HCT116 (cell line): ENCODE results near the gene FAM131A. TPM values are rescaled to one million over a fixed set of nuclear protein-coding genes. Genes with fewer than 3 reads are reported as not detected.

Source experiments
- ATAC-seq: fragments of 200-7000 bp; cut with Tn5 transposase; 2 replicates; pipeline ENCODE4 v1.9.1; 2020; ENCODE audit warnings: mild to moderate bottlenecking, moderate library complexity
- BruUV-seq: library from RNA; stranded (reverse); fragments of 400-500 nt; replicated peaks from 2 replicates; lab custom pipeline; 2021; lab: Mats Ljungman, UMichigan
- CTCF ChIA-PET: fragments of 300-600 bp; sonication (Branson Sonifier 250); formaldehyde crosslinking; loops from one replicate; lab custom pipeline; 2021; ENCODE audit warnings: antibody characterized with exemption; lab: Charles Lee
- POLR2A ChIA-PET: fragments of 300-600, 350-600 bp; sonication (Branson Sonifier 250); formaldehyde crosslinking; loops from one replicate; lab custom pipeline; 2021; ENCODE audit warnings: antibody characterized with exemption; lab: Charles Lee
- RAD21 ChIA-PET, 2 experiments: fragments of 300-600 bp; sonication (Branson Sonifier 250); formaldehyde crosslinking; loops; one replicate each; lab custom pipeline; 2023; ENCODE audit warnings: low total read pairs in 2 of 2; ENCODE audit not compliant: uncharacterized antibody in 2 of 2, unreplicated experiment in 2 of 2, low non-redundant PET in 1 of 2; lab: Charles Lee
- DNase-seq: peaks from one replicate; pipeline ENCODE4 v3.0.0-alpha.2; 2010; ENCODE audit warnings: low read depth, low spot score
- H2AFZ ChIP-seq: fragments of 200-600 bp; shearing (Covaris generic), sonication (generic); 2 replicates; pipeline ENCODE4 v1.6.1; 2017; ENCODE audit warnings: low read depth, mixed run types, mixed read lengths, antibody characterized with exemption, low read length; ENCODE audit not compliant: poor library complexity, severe bottlenecking
- H3K27ac ChIP-seq: 2 replicates; pipeline ENCODE4 v1.5.1; 2012; ENCODE audit warnings: low read depth, low read length
- H3K27me3 ChIP-seq: fragments of 200-600 bp; sonication (generic); 2 replicates; pipeline ENCODE4 v1.6.1; 2016; ENCODE audit warnings: mixed run types, low read length, mixed read lengths; ENCODE audit not compliant: insufficient read depth
- H3K36me3 ChIP-seq, 2 experiments: fragments of 200-500 bp in 1 of 2; fragments of 200-600 bp in 1 of 2; sonication (Bioruptor generic) in 1 of 2; sonication (generic) in 1 of 2; 2 replicates each; pipeline versions ENCODE4 v1.5.1 to v1.6.1; 2014 to 2016; ENCODE audit warnings: low read length in 2 of 2, inconsistent platforms in 1 of 2, mixed read lengths in 1 of 2, mixed run types in 1 of 2; ENCODE audit not compliant: insufficient read depth in 2 of 2, control insufficient read depth in 1 of 2
- H3K4me1 ChIP-seq, 2 experiments: fragments of 200-600 bp in 1 of 2; sonication (generic) in 1 of 2; 2 replicates each; pipeline versions ENCODE4 v1.5.1 to v1.6.1; 2012 to 2017; ENCODE audit warnings: low read length in 2 of 2, inconsistent platforms in 1 of 2, mild to moderate bottlenecking in 1 of 2, mixed read lengths in 1 of 2, mixed run types in 1 of 2, moderate library complexity in 1 of 2; ENCODE audit not compliant: insufficient read depth in 2 of 2, control insufficient read depth in 1 of 2
- H3K4me2 ChIP-seq: fragments of 200-600 bp; sonication (generic); 2 replicates; pipeline ENCODE4 v1.6.1; 2017; ENCODE audit warnings: mixed run types, low read length, mixed read lengths
- H3K4me3 ChIP-seq, 2 experiments: fragments of 200-600 bp in 1 of 2; sonication (generic) in 1 of 2; replicated peaks in 1 of 2; 2 replicates each; pipeline ENCODE4 v1.5.1; 2011 to 2016; ENCODE audit warnings: low read length in 2 of 2, control low read depth in 1 of 2, low read depth in 1 of 2, mild to moderate bottlenecking in 1 of 2, mixed read lengths in 1 of 2, mixed run types in 1 of 2
- H3K79me2 ChIP-seq: fragments of 200-600 bp; sonication (generic); 2 replicates; pipeline ENCODE4 v1.6.1; 2017; ENCODE audit warnings: mild to moderate bottlenecking, mixed run types, low read length, moderate library complexity, mixed read lengths; ENCODE audit not compliant: insufficient read depth
- H3K9ac ChIP-seq: fragments of 200-600 bp; sonication (generic); 2 replicates; pipeline ENCODE4 v1.6.1; 2016; ENCODE audit warnings: low read length, mixed read lengths
- H3K9me2 ChIP-seq: fragments of 200-600 bp; sonication (generic), shearing (Covaris generic); 2 replicates; pipeline ENCODE4 v1.6.1; 2017; ENCODE audit warnings: mixed run types, mild to moderate bottlenecking, moderate library complexity; ENCODE audit not compliant: insufficient read depth
- H3K9me3 ChIP-seq, 2 experiments: fragments of 200-500 bp in 1 of 2; fragments of 200-600 bp in 1 of 2; sonication (Bioruptor generic) in 1 of 2; sonication (generic) in 1 of 2; 2 replicates each; pipeline ENCODE4 v1.6.1; 2014 to 2017; ENCODE audit warnings: low read length in 2 of 2, mixed read lengths in 2 of 2, inconsistent platforms in 1 of 2, low read depth in 1 of 2, mild to moderate bottlenecking in 1 of 2, mixed run types in 1 of 2, moderate library complexity in 1 of 2; ENCODE audit not compliant: control insufficient read depth in 1 of 2, insufficient read depth in 1 of 2
- H4K20me1 ChIP-seq: fragments of 200-600 bp; sonication (generic), shearing (Covaris generic); 2 replicates; pipeline ENCODE4 v1.6.1; 2017; ENCODE audit warnings: mixed run types, mild to moderate bottlenecking, moderate library complexity; ENCODE audit not compliant: insufficient read depth
- CBX3 ChIP-seq: IDR thresholded peaks from 2 replicates; pipeline ENCODE4 v1.6.1; 2012; ENCODE audit warnings: low read depth
- ELF1 ChIP-seq: IDR thresholded peaks from 2 replicates; pipeline ENCODE4 v1.6.1; 2012; ENCODE audit warnings: low read depth, borderline replicate concordance
- EZH2 ChIP-seq: fragments of 200-600 bp; sonication (generic); IDR thresholded peaks from 2 replicates; pipeline ENCODE4 v1.6.1; 2017; ENCODE audit warnings: antibody characterized with exemption, mixed run types
- EZH2phosphoT487 ChIP-seq: fragments of 200-600 bp; IDR thresholded peaks from 2 replicates; pipeline ENCODE4 v1.6.1; 2018; ENCODE audit warnings: antibody characterized with exemption, borderline replicate concordance
- FOSL1 ChIP-seq: IDR thresholded peaks from 2 replicates; pipeline ENCODE4 v1.6.1; 2012; ENCODE audit warnings: low read depth
- JUND ChIP-seq: IDR thresholded peaks from 2 replicates; pipeline ENCODE4 v1.6.1; 2012
- POLR2A ChIP-seq: IDR thresholded peaks from 2 replicates; pipeline ENCODE4 v1.7.0; 2011; ENCODE audit warnings: borderline replicate concordance; ENCODE audit not compliant: insufficient read depth, insufficient read length; ENCODE audit errors: extremely low read depth
- SP1 ChIP-seq: IDR thresholded peaks from 2 replicates; pipeline ENCODE4 v1.6.1; 2012; ENCODE audit warnings: low read depth
- SRF ChIP-seq: IDR thresholded peaks from 2 replicates; pipeline ENCODE4 v1.6.1; 2012; ENCODE audit warnings: low read depth
- TCF7L2 ChIP-seq: IDR thresholded peaks from 2 replicates; pipeline ENCODE4 v1.7.0; 2011; ENCODE audit warnings: borderline replicate concordance, inconsistent platforms; ENCODE audit not compliant: insufficient read depth, insufficient read length; ENCODE audit errors: extremely low read depth
- YY1 ChIP-seq: IDR thresholded peaks from 2 replicates; pipeline ENCODE4 v1.6.1; 2011; ENCODE audit warnings: low read length, low read depth, moderate library complexity, mild to moderate bottlenecking; ENCODE audit not compliant: insufficient replicate concordance; ENCODE audit errors: extremely low read depth
- ZNF274 ChIP-seq: fragments of 200-500 bp; sonication (Bioruptor generic); IDR thresholded peaks from 2 replicates; pipeline ENCODE4 v1.6.1; 2014; ENCODE audit warnings: mild to moderate bottlenecking, low read depth, low read length, inconsistent platforms
- intact Hi-C: fragments of 100-400 bp; cut with micrococcal nuclease; formaldehyde crosslinking; loops from 2 replicates; pipeline ENCODE4 v1.10.0; 2022
- total RNA-seq: library from RNA; stranded (reverse); gene quantifications from one replicate; pipeline ENCODE4 v1.2.1, GENCODE V29; 2021; ENCODE audit not compliant: unreplicated experiment
- TF ChIP-seq, protein P1 (sequence below), 3 experiments: fragments of 200-600 bp in 1 of 3; sonication (generic) in 1 of 3; IDR thresholded peaks in 2 of 3; conservative IDR thresholded peaks in 1 of 3; 2 replicates each; pipeline ENCODE4 v1.5.1; 2012 to 2017; ENCODE audit warnings: low read depth in 2 of 3, low read length in 2 of 3, antibody characterized with exemption in 1 of 3, borderline replicate concordance in 1 of 3, control low read depth in 1 of 3, mild to moderate bottlenecking in 1 of 3, mixed read lengths in 1 of 3, mixed run types in 1 of 3, moderate library complexity in 1 of 3; ENCODE audit not compliant: insufficient read depth in 1 of 3
- TF ChIP-seq, protein P2 (sequence below): IDR thresholded peaks from 2 replicates; pipeline ENCODE4 v1.6.1; 2012
- TF ChIP-seq, protein P3 (sequence below): IDR thresholded peaks from 2 replicates; pipeline ENCODE4 v1.6.1; 2011; ENCODE audit warnings: mild to moderate bottlenecking, low read length, moderate library complexity; ENCODE audit not compliant: insufficient replicate concordance; ENCODE audit errors: extremely low read depth

Gene FAM131A
- total RNA-seq, 1 experiment from 2014 or later: 17.8 TPM

DNA sequence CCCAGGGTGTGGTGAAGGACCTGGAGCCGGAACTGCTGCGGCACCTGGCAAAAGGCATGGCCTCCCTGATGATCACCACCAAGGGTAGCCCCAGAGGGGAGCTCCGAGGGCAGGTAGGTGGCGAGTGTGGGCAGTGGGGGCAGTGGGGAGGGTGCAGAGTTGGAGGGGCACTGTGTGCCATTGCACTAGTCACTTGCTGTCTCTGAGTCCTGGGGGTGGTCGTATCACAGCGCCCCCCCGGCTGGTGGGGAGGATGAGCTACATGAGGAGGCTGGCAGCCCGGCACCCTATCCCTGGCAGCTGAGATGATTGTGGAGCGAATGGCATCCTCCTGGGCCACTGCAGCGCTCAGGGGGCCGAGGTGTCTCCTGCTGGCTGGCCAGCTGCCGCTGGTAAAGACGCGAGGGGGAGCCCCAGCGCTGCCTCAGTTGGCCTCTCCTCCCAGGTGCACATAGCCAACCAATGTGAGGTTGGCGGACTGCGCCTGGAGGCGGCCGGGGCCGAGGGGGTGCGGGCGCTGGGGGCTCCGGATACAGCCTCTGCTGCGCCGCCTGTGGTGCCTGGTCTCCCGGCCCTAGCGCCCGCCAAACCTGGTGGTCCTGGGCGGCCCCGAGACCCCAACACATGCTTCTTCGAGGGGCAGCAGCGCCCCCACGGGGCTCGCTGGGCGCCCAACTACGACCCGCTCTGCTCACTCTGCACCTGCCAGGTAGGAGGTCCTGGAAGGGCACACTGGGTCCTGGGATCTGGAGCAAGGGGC, 48.8 kb downstream of the FAM131A start:
- Histone ChIP-seq H3K9me2 (no peaks in the 10 kb centered on the region), H3K27me3 (no peaks in the 10 kb centered on the region), H3K9ac (no peak overlapping the region), H3K27ac (no peak overlapping the region), H3K9me3 (no peaks in the 10 kb centered on the region), H4K20me1 (no peaks in the 10 kb centered on the region), H3K4me1 (no peaks in the 10 kb centered on the region), H3K4me3 (no peak overlapping the region), H2AFZ (no peak overlapping the region), H3K36me3 (no peaks in the 10 kb centered on the region), H3K4me2 (no peak overlapping the region), H3K79me2 (no peaks in the 10 kb centered on the region)
- BruUV-seq: no TSS peak
- ATAC-seq: no peak
- DNase-seq: no peak
- POLR2A ChIA-PET: no interaction called here
- no peak for TF ChIP-seq POLR2A
- TF ChIP-seq JUND: no peak
- no peak for TF ChIP-seq FOSL1
- TF ChIP-seq, protein P1, sequence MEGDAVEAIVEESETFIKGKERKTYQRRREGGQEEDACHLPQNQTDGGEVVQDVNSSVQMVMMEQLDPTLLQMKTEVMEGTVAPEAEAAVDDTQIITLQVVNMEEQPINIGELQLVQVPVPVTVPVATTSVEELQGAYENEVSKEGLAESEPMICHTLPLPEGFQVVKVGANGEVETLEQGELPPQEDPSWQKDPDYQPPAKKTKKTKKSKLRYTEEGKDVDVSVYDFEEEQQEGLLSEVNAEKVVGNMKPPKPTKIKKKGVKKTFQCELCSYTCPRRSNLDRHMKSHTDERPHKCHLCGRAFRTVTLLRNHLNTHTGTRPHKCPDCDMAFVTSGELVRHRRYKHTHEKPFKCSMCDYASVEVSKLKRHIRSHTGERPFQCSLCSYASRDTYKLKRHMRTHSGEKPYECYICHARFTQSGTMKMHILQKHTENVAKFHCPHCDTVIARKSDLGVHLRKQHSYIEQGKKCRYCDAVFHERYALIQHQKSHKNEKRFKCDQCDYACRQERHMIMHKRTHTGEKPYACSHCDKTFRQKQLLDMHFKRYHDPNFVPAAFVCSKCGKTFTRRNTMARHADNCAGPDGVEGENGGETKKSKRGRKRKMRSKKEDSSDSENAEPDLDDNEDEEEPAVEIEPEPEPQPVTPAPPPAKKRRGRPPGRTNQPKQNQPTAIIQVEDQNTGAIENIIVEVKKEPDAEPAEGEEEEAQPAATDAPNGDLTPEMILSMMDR (IDR thresholded peaks at IDR 0.05 in 2 of 3, conservative IDR thresholded peaks at IDR 0.05 in 1 of 3; ENCODE audit: borderline replicate concordance in 1 of 3, insufficient read depth in 1 of 3, low read depth in 2 of 3, low read length in 2 of 3): no peak
- CTCF ChIA-PET: interaction anchor here (0.6 to 1.4 kb wide), 2 partner anchors 15 to 154 kb away, joined by 3 to 5 read pairs; no protein-coding TSS in a partner anchor
- intact Hi-C loops: no loop called here
- RAD21 ChIA-PET: no interaction called here

DNA sequence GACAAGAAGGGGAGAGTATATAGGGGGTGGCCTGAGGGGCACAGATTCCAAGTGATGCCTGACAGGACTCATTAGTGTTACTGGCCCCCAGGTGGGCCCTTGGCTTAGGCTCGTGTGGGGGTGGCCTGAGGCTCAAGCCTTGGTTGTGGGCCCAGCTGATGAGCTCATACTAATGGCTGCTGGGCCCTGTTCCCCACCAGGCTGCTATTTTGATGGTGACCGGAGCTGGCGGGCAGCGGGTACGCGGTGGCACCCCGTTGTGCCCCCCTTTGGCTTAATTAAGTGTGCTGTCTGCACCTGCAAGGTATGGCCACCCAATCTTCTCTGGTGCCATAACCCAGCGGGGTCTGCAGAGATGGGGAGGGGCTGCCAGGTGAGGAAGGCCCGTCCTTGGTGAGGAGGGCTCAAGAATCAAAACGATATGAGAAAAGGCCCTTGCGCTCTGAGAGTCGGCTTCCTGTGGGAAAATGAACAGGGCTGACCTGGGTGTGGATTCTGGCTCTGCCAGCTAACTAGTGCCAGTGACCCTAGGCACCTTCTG, 49.8 kb downstream of the FAM131A start:
- Histone ChIP-seq H3K9me2 (no peaks in the 10 kb centered on the region), H3K4me1 (no peaks in the 10 kb centered on the region), H4K20me1 (no peaks in the 10 kb centered on the region), H3K9me3 (no peaks in the 10 kb centered on the region), H3K36me3 (no peaks in the 10 kb centered on the region), H3K27me3 (no peaks in the 10 kb centered on the region), H3K27ac (no peak overlapping the region), H3K4me2 (no peak overlapping the region), H3K9ac (no peak overlapping the region), H3K79me2 (no peaks in the 10 kb centered on the region), H3K4me3 (no peak overlapping the region), H2AFZ (no peak overlapping the region)
- CTCF ChIA-PET: no interaction called here
- no peak for DNase-seq
- BruUV-seq: no TSS peak
- intact Hi-C loops: no loop called here
- POLR2A ChIA-PET: no interaction called here
- RAD21 ChIA-PET: no interaction called here
- no peak for ATAC-seq
- TF ChIP-seq EZH2: no peak
- TF ChIP-seq SRF: no peak
- TF ChIP-seq, protein P2, sequence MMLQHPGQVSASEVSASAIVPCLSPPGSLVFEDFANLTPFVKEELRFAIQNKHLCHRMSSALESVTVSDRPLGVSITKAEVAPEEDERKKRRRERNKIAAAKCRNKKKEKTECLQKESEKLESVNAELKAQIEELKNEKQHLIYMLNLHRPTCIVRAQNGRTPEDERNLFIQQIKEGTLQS: no peak
- no peak for TF ChIP-seq JUND
- TF ChIP-seq FOSL1: no peak
- TF ChIP-seq, protein P3, sequence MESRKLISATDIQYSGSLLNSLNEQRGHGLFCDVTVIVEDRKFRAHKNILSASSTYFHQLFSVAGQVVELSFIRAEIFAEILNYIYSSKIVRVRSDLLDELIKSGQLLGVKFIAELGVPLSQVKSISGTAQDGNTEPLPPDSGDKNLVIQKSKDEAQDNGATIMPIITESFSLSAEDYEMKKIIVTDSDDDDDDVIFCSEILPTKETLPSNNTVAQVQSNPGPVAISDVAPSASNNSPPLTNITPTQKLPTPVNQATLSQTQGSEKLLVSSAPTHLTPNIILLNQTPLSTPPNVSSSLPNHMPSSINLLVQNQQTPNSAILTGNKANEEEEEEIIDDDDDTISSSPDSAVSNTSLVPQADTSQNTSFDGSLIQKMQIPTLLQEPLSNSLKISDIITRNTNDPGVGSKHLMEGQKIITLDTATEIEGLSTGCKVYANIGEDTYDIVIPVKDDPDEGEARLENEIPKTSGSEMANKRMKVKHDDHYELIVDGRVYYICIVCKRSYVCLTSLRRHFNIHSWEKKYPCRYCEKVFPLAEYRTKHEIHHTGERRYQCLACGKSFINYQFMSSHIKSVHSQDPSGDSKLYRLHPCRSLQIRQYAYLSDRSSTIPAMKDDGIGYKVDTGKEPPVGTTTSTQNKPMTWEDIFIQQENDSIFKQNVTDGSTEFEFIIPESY: no peak
- no peak for TF ChIP-seq ELF1
- TF ChIP-seq TCF7L2: no peak
- no peak for TF ChIP-seq EZH2phosphoT487
- TF ChIP-seq SP1: no peak
- no peak for TF ChIP-seq YY1
- TF ChIP-seq ZNF274: no peak
- no peak for TF ChIP-seq POLR2A
- TF ChIP-seq CBX3: no peak
